Gastrocnemius medialis (tissue), 4 donors: Measurements from ENCODE around the gene SIPA1. TPM values are rescaled to one million over a fixed set of nuclear protein-coding genes. Genes with fewer than 3 reads are reported as not detected.

ENCODE experiments used
- ATAC-seq, 2 donors: fragments of 150-250 bp; one replicate each; pipeline ENCODE4 v1.9.1; 2016
- DNase-seq, 2 donors: peaks; one replicate each; pipeline ENCODE4 v3.0.0-alpha.2; 2019
- H3K27ac ChIP-seq, 4 donors: fragments of 200-600 bp; sonication (generic); 1 replicate in 1 of 4; 2 replicates in 3 of 4; pipeline ENCODE4 v1.5.1; 2016 to 2018; ENCODE audit warnings: mild to moderate bottlenecking in 2 of 4, moderate library complexity in 1 of 4
- H3K27me3 ChIP-seq, 3 donors: fragments of 200-600 bp; sonication (generic) in 2 of 3; 1 replicate in 1 of 3; 2 replicates in 2 of 3; pipeline versions ENCODE4 v1.5.1 to v1.6.0; 2016 to 2019; ENCODE audit warnings: mild to moderate bottlenecking in 1 of 3, moderate library complexity in 1 of 3
- H3K36me3 ChIP-seq, 2 donors: fragments of 200-600 bp; sonication (generic) in 1 of 2; one replicate each; pipeline ENCODE4 v1.5.1; 2017 to 2018
- H3K4me1 ChIP-seq, 2 donors: fragments of 200-600 bp; sonication (generic) in 1 of 2; one replicate each; pipeline ENCODE4 v1.5.1; 2016 to 2017; ENCODE audit warnings: mild to moderate bottlenecking in 2 of 2
- H3K4me3 ChIP-seq, 4 donors: fragments of 200-600 bp; sonication (generic) in 3 of 4; 1 replicate in 1 of 4; 2 replicates in 3 of 4; pipeline ENCODE4 v1.5.1; 2016 to 2019; ENCODE audit warnings: mild to moderate bottlenecking in 2 of 4
- H3K9me3 ChIP-seq, 3 donors: fragments of 200-600 bp; sonication (generic) in 2 of 3; 1 replicate in 1 of 3; 2 replicates in 2 of 3; pipeline ENCODE4 v1.5.1; 2016 to 2019
- POLR2A ChIP-seq, 2 donors: fragments of 450-650 bp; IDR thresholded peaks; one replicate each; pipeline ENCODE4 v1.6.1; 2017; ENCODE audit warnings: antibody characterized with exemption in 2 of 2, mild to moderate bottlenecking in 2 of 2, moderate library complexity in 2 of 2
- in situ Hi-C, 4 donors: fragments of 200-750 bp; cut with MboI; loops; one replicate each; pipeline versions ENCODE4 v1.15.0 to v1.8.0; 2017; ENCODE audit warnings: low sequenced_read_pairs in 4 of 4
- intact Hi-C: fragments of 100-400 bp; cut with DNase I; formaldehyde crosslinking; loops from one replicate; pipeline ENCODE4 v1.15.1; 2023; ENCODE audit warnings: low total_unique reads
- total RNA-seq, 4 donors: library from RNA; depleted of rRNA; stranded (reverse); fragments of >200 nt; gene quantifications; one replicate each; pipeline versions ENCODE4 v1.1.0 to v1.2.3, GENCODE V29; 2016
- TF ChIP-seq, protein P1 (sequence below), 5 experiments: fragments of 450-650 bp in 3 of 5; fragments of 200-600 bp in 2 of 5; sonication (generic) in 2 of 5; IDR thresholded peaks in 4 of 5; conservative IDR thresholded peaks in 1 of 5; 1 replicate in 4 of 5; 2 replicates in 1 of 5; pipeline ENCODE4 v1.5.1; 2016 to 2019; ENCODE audit warnings: antibody characterized with exemption in 5 of 5, mild to moderate bottlenecking in 3 of 5, moderate library complexity in 3 of 5

SIPA1 gene
- total RNA-seq, 4 donors from 2014 or later, result 6.7 to 10.9 (median 10.0) TPM

GRCh38 chr11:65618763-65619162, 19.1 kb upstream of the SIPA1 start:
- Histone ChIP-seq H3K27me3 (no peaks in the 10 kb centered on the region), H3K36me3 (peaks cover 0 to 52% of the 10 kb centered on the region in 2 donors), H3K4me1 (peaks cover 9 to 16% of the 10 kb centered on the region in 2 donors), H3K27ac (no peak overlapping the region), H3K4me3 (no peak overlapping the region), H3K9me3 (no peaks in the 10 kb centered on the region)
- DNase-seq, result no peak
- ATAC-seq, result no peak
- TF ChIP-seq, protein P1, sequence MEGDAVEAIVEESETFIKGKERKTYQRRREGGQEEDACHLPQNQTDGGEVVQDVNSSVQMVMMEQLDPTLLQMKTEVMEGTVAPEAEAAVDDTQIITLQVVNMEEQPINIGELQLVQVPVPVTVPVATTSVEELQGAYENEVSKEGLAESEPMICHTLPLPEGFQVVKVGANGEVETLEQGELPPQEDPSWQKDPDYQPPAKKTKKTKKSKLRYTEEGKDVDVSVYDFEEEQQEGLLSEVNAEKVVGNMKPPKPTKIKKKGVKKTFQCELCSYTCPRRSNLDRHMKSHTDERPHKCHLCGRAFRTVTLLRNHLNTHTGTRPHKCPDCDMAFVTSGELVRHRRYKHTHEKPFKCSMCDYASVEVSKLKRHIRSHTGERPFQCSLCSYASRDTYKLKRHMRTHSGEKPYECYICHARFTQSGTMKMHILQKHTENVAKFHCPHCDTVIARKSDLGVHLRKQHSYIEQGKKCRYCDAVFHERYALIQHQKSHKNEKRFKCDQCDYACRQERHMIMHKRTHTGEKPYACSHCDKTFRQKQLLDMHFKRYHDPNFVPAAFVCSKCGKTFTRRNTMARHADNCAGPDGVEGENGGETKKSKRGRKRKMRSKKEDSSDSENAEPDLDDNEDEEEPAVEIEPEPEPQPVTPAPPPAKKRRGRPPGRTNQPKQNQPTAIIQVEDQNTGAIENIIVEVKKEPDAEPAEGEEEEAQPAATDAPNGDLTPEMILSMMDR (IDR thresholded peaks at IDR 0.05 in 4 of 5, conservative IDR thresholded peaks at IDR 0.05 in 1 of 5), result no peak
- in situ Hi-C loops, result no loop called here
- intact Hi-C loops, result loop anchor here (5.0 kb wide), 2 partner anchors 94 to 344 kb away; partner anchors contain the start of genes KAT5 and SART1

GRCh38 chr11:65619281-65619928, 18.5 kb upstream of the SIPA1 start:
- no peak for DNase-seq
- in situ Hi-C loops (no loop called here), intact Hi-C loops (loop anchor here (5.0 kb wide), 2 partner anchors 93 to 343 kb away; partner anchors contain the start of genes KAT5 and SART1)
- Histone ChIP-seq H3K27me3 (no peaks in the 10 kb centered on the region), H3K9me3 (no peaks in the 10 kb centered on the region), H3K27ac (no peak overlapping the region), H3K4me1 (peaks cover 9 to 13% of the 10 kb centered on the region in 2 donors), H3K36me3 (peaks cover 0 to 58% of the 10 kb centered on the region in 2 donors), H3K4me3 (no peak overlapping the region)
- no peak for TF ChIP-seq POLR2A (IDR thresholded peaks at IDR 0.05)
- TF ChIP-seq, protein P1 (IDR thresholded peaks at IDR 0.05 in 4 of 5, conservative IDR thresholded peaks at IDR 0.05 in 1 of 5), result no peak
- ATAC-seq, result no peak

GRCh38 chr11:65620666-65621065, 17.2 kb upstream of the SIPA1 start:
- in situ Hi-C loops, result no loop called here
- Histone ChIP-seq H3K27me3 (no peaks in the 10 kb centered on the region), H3K4me3 (no peak overlapping the region), H3K36me3 (peaks cover 0 to 71% of the 10 kb centered on the region in 2 donors), H3K27ac (no peak overlapping the region), H3K9me3 (no peaks in the 10 kb centered on the region), H3K4me1 (peaks cover 9 to 13% of the 10 kb centered on the region in 2 donors)
- ATAC-seq (no peak), DNase-seq (no peak)
- TF ChIP-seq POLR2A (IDR thresholded peaks at IDR 0.05), result no peak
- TF ChIP-seq, protein P1 (IDR thresholded peaks at IDR 0.05 in 4 of 5, conservative IDR thresholded peaks at IDR 0.05 in 1 of 5), result no peak
- intact Hi-C loops, result no loop called here

DNA sequence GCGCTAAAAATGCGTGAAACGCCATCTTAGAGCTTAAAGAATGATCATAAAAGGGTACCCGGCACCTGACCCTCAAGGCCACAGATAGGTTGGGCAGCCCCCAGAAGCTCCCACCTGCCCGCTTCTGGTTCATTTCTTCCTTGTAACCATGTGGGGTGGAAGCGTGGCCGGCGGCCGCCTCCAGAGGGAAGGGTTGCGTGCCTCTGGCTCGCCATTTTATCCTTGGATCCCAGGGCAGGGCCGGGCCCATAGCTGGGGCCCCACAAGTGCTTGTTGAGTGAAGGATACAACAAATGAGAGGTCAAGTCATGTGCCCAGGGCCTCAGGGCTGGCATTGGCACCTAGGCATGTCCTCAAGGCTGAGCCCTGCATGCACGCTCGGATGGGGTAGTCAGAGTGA, 16.4 kb upstream of the SIPA1 start:
- intact Hi-C loops (no loop called here), in situ Hi-C loops (no loop called here)
- no peaks in the 10 kb centered on the region for H3K27me3 ChIP-seq
- peaks cover 0 to 79% of the 10 kb centered on the region in 2 donors for H3K36me3 ChIP-seq
- ATAC-seq (no peak), DNase-seq (no peak)
- H3K27ac ChIP-seq, result no peak overlapping the region
- TF ChIP-seq POLR2A (IDR thresholded peaks at IDR 0.05), result no peak
- TF ChIP-seq, protein P1 (IDR thresholded peaks at IDR 0.05 in 4 of 5, conservative IDR thresholded peaks at IDR 0.05 in 1 of 5), result no peak
- peaks cover 7 to 10% of the 10 kb centered on the region in 2 donors for H3K4me1 ChIP-seq
- H3K4me3 ChIP-seq, result no peak overlapping the region
- no peaks in the 10 kb centered on the region for H3K9me3 ChIP-seq
